Panc1 (cell line): ENCODE data around the gene CLEC4G. TPM values are rescaled to one million over a fixed set of nuclear protein-coding genes. Genes with fewer than 3 reads are reported as not detected.

Source experiments
- ATAC-seq: fragments of 200-7000 bp; cut with Tn5 transposase; 2 replicates; pipeline ENCODE4 v1.9.1; 2020; ENCODE audit warnings: mild to moderate bottlenecking, moderate library complexity
- BruUV-seq: library from RNA; stranded (reverse); fragments of 400-500 nt; replicated peaks from 2 replicates; lab custom pipeline; 2021; lab: Mats Ljungman, UMichigan
- CTCF ChIA-PET: fragments of 300-600 bp; sonication (Branson Sonifier 250); formaldehyde crosslinking; loops from one replicate; lab custom pipeline; 2022; ENCODE audit warnings: antibody characterized with exemption; lab: Charles Lee
- POLR2A ChIA-PET: fragments of 300-600 bp; sonication (Branson Sonifier 250); formaldehyde crosslinking; loops from one replicate; lab custom pipeline; 2022; ENCODE audit warnings: antibody characterized with exemption; lab: Charles Lee
- DNase-seq: peaks from one replicate; pipeline ENCODE4 v3.0.0-alpha.2; 2010; ENCODE audit warnings: low read depth, low spot score
- H3K27ac ChIP-seq: 2 replicates; pipeline ENCODE4 v1.5.1; 2011; ENCODE audit warnings: mild to moderate bottlenecking, low read length, inconsistent platforms
- H3K27me3 ChIP-seq: fragments of 200-500 bp; sonication (Bioruptor generic); 2 replicates; pipeline ENCODE4 v1.6.0; 2014; ENCODE audit warnings: low read length, inconsistent platforms; ENCODE audit not compliant: control insufficient read depth, insufficient read depth
- H3K36me3 ChIP-seq: fragments of 200-500 bp; sonication (Bioruptor generic); 2 replicates; pipeline ENCODE4 v1.5.1; 2014; ENCODE audit warnings: inconsistent platforms, mild to moderate bottlenecking, low read length, moderate library complexity; ENCODE audit not compliant: control insufficient read depth, insufficient read depth
- H3K4me1 ChIP-seq: 2 replicates; pipeline ENCODE4 v1.5.1; 2011; ENCODE audit warnings: inconsistent platforms, mild to moderate bottlenecking, low read length, moderate library complexity; ENCODE audit not compliant: control insufficient read depth, insufficient read depth
- H3K4me3 ChIP-seq, 2 experiments: 2 replicates each; pipeline ENCODE4 v1.5.1; 2011 to 2012; ENCODE audit warnings: low read depth in 2 of 2, low read length in 2 of 2, mild to moderate bottlenecking in 2 of 2, inconsistent platforms in 1 of 2, moderate library complexity in 1 of 2
- H3K9me3 ChIP-seq: fragments of 200-500 bp; sonication (Bioruptor generic); 2 replicates; pipeline ENCODE4 v1.5.1; 2014; ENCODE audit warnings: low read depth, mild to moderate bottlenecking, inconsistent platforms, low read length, moderate library complexity; ENCODE audit not compliant: control insufficient read depth, insufficient read depth
- CTCF ChIP-seq: fragments of 450-650 bp; IDR thresholded peaks from 2 replicates; pipeline ENCODE4 v1.5.1; 2017; ENCODE audit warnings: mild to moderate bottlenecking
- POLR2AphosphoS5 ChIP-seq: IDR thresholded peaks from 2 replicates; pipeline ENCODE4 v1.6.1; 2012; ENCODE audit warnings: mild to moderate bottlenecking, low read depth, low read length, moderate library complexity
- SIN3A ChIP-seq: IDR thresholded peaks from 2 replicates; pipeline ENCODE4 v1.6.1; 2012; ENCODE audit warnings: low read depth, mild to moderate bottlenecking, low read length, moderate library complexity, borderline replicate concordance; ENCODE audit not compliant: insufficient read depth
- TCF7L2 ChIP-seq: IDR thresholded peaks from 2 replicates; pipeline ENCODE4 v1.6.1; 2011; ENCODE audit warnings: mild to moderate bottlenecking, low read depth, low read length, inconsistent platforms
- in situ Hi-C: cut with HindIII; loops from 2 replicates; pipeline ENCODE4 v1.10.0; 2016; ENCODE audit warnings: low sequenced_read_pairs, low pct_unique_long_range_greater_than_20kb
- intact Hi-C: fragments of 100-400 bp; cut with micrococcal nuclease; formaldehyde crosslinking; loops from one replicate; pipeline ENCODE4 v1.10.0; 2022; ENCODE audit not compliant: unreplicated experiment
- total RNA-seq: library from RNA; stranded (reverse); gene quantifications from one replicate; pipeline ENCODE4 v1.2.1, GENCODE V29; 2021; ENCODE audit not compliant: unreplicated experiment
- TF ChIP-seq, protein P1 (sequence below), 2 experiments: IDR thresholded peaks; 2 replicates each; pipeline ENCODE4 v1.6.1; 2011 to 2012; ENCODE audit warnings: low read depth in 2 of 2, control low read depth in 1 of 2, low read length in 1 of 2, mild to moderate bottlenecking in 1 of 2, moderate library complexity in 1 of 2; ENCODE audit not compliant: insufficient read depth in 1 of 2

CLEC4G gene
- total RNA-seq, 1 experiment from 2014 or later = not detected

GRCh38 chr19:7775761-7776160 is 43.9 kb upstream of the CLEC4G start:
- Histone ChIP-seq H3K27me3 (no peaks in the 10 kb centered on the region), H3K36me3 (no peaks in the 10 kb centered on the region), H3K9me3 (no peaks in the 10 kb centered on the region), H3K4me3 (no peak overlapping the region), H3K4me1 (no peaks in the 10 kb centered on the region; the same call in 1 of the 2 replicates), H3K27ac (no peak overlapping the region)
- no TSS peak for BruUV-seq
- TF ChIP-seq, protein P1, sequence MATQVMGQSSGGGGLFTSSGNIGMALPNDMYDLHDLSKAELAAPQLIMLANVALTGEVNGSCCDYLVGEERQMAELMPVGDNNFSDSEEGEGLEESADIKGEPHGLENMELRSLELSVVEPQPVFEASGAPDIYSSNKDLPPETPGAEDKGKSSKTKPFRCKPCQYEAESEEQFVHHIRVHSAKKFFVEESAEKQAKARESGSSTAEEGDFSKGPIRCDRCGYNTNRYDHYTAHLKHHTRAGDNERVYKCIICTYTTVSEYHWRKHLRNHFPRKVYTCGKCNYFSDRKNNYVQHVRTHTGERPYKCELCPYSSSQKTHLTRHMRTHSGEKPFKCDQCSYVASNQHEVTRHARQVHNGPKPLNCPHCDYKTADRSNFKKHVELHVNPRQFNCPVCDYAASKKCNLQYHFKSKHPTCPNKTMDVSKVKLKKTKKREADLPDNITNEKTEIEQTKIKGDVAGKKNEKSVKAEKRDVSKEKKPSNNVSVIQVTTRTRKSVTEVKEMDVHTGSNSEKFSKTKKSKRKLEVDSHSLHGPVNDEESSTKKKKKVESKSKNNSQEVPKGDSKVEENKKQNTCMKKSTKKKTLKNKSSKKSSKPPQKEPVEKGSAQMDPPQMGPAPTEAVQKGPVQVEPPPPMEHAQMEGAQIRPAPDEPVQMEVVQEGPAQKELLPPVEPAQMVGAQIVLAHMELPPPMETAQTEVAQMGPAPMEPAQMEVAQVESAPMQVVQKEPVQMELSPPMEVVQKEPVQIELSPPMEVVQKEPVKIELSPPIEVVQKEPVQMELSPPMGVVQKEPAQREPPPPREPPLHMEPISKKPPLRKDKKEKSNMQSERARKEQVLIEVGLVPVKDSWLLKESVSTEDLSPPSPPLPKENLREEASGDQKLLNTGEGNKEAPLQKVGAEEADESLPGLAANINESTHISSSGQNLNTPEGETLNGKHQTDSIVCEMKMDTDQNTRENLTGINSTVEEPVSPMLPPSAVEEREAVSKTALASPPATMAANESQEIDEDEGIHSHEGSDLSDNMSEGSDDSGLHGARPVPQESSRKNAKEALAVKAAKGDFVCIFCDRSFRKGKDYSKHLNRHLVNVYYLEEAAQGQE (IDR thresholded peaks at IDR 0.05; ENCODE audit: insufficient read depth in 1 of 2, low read depth in 2 of 2, low read length in 1 of 2) = no peak
- TF ChIP-seq SIN3A = no peak
- TF ChIP-seq POLR2AphosphoS5 = no peak
- TF ChIP-seq TCF7L2 = no peak
- TF ChIP-seq CTCF = no peak
- in situ Hi-C loops (no loop called here), intact Hi-C loops (no loop called here)
- ChIA-PET CTCF (no interaction called here), POLR2A (no interaction called here)
- DNase-seq (no peak), ATAC-seq (no peak)

GRCh38 chr19:7773841-7774240 is 41.9 kb upstream of the CLEC4G start:
- TF ChIP-seq TCF7L2 = no peak
- TF ChIP-seq, protein P1 (IDR thresholded peaks at IDR 0.05; ENCODE audit: insufficient read depth in 1 of 2, low read depth in 2 of 2, low read length in 1 of 2) = no peak
- no peak for TF ChIP-seq POLR2AphosphoS5
- TF ChIP-seq CTCF = no peak
- TF ChIP-seq SIN3A = no peak
- H3K36me3 ChIP-seq = no peaks in the 10 kb centered on the region
- BruUV-seq = no TSS peak
- no peaks in the 10 kb centered on the region for H3K27me3 ChIP-seq
- in situ Hi-C loops = no loop called here
- H3K9me3 ChIP-seq = no peaks in the 10 kb centered on the region
- ChIA-PET POLR2A (no interaction called here), CTCF (no interaction called here)
- H3K4me1 ChIP-seq = no peaks in the 10 kb centered on the region; the same call in 1 of the 2 replicates
- ATAC-seq (no peak), DNase-seq (no peak)
- intact Hi-C loops = no loop called here
- H3K4me3 ChIP-seq = no peak overlapping the region
- H3K27ac ChIP-seq = no peak overlapping the region
